A673 (cell line): ENCODE data around the gene SLC52A1. TPM values are rescaled to one million over a fixed set of nuclear protein-coding genes. Genes with fewer than 3 reads are reported as not detected.

Experiments
- BruUV-seq: library from RNA; stranded (reverse); fragments of 400-500 nt; replicated peaks from 2 replicates; lab custom pipeline; 2021; lab: Mats Ljungman, UMichigan
- CTCF ChIA-PET: fragments of 300-600 bp; sonication (Branson Sonifier 250); formaldehyde crosslinking; loops from one replicate; lab custom pipeline; 2022; ENCODE audit warnings: antibody characterized with exemption; lab: Charles Lee
- POLR2A ChIA-PET: fragments of 300-600 bp; sonication (Branson Sonifier 250); formaldehyde crosslinking; loops from one replicate; lab custom pipeline; 2022; ENCODE audit warnings: antibody characterized with exemption; ENCODE audit not compliant: low non-redundant PET; lab: Charles Lee
- DNase-seq: peaks from one replicate; pipeline ENCODE4 v3.0.0-alpha.2; 2015; ENCODE audit warnings: low spot score
- H3K27ac ChIP-seq: fragments of 200-600 bp; sonication (generic); 2 replicates; pipeline ENCODE4 v1.5.1; 2016; ENCODE audit warnings: mixed run types, low read depth, mild to moderate bottlenecking, mixed read lengths, antibody characterized with exemption, low read length; ENCODE audit not compliant: poor library complexity, severe bottlenecking
- H3K27me3 ChIP-seq: fragments of 200-600 bp; sonication (generic); replicated peaks from 2 replicates; pipeline ENCODE4 v1.6.1; 2017; ENCODE audit warnings: mixed run types, low read depth, mild to moderate bottlenecking, mixed read lengths, antibody characterized with exemption, low read length; ENCODE audit not compliant: insufficient read depth, poor library complexity
- H3K36me3 ChIP-seq: fragments of 200-600 bp; sonication (generic); 2 replicates; pipeline ENCODE4 v1.6.1; 2016; ENCODE audit warnings: mixed run types, mild to moderate bottlenecking, mixed read lengths, antibody characterized with exemption, low read length; ENCODE audit not compliant: insufficient read depth, poor library complexity, severe bottlenecking
- H3K4me1 ChIP-seq: fragments of 200-600 bp; sonication (generic); 2 replicates; pipeline ENCODE4 v1.6.1; 2017; ENCODE audit warnings: mixed run types, mild to moderate bottlenecking, mixed read lengths, antibody characterized with exemption, low read length; ENCODE audit not compliant: insufficient read depth, poor library complexity, severe bottlenecking
- H3K4me3 ChIP-seq: fragments of 200-600 bp; sonication (generic); 2 replicates; pipeline ENCODE4 v1.5.1; 2016; ENCODE audit warnings: low read depth, mixed run types, mild to moderate bottlenecking, mixed read lengths, low read length; ENCODE audit not compliant: poor library complexity, severe bottlenecking
- H3K9me3 ChIP-seq: fragments of 200-600 bp; sonication (generic); 2 replicates; pipeline ENCODE4 v1.6.1; 2016; ENCODE audit warnings: mixed run types, low read depth, mild to moderate bottlenecking, mixed read lengths, antibody characterized with exemption, low read length; ENCODE audit not compliant: poor library complexity, severe bottlenecking
- EZH2 ChIP-seq: fragments of 200-600 bp; sonication (generic); IDR thresholded peaks from 2 replicates; pipeline ENCODE4 v1.6.1; 2017; ENCODE audit warnings: borderline replicate concordance, low read depth, mild to moderate bottlenecking, mixed read lengths, antibody characterized with exemption, low read length; ENCODE audit not compliant: poor library complexity, severe bottlenecking
- intact Hi-C: fragments of 100-400 bp; cut with micrococcal nuclease; formaldehyde crosslinking; loops from one replicate; pipeline ENCODE4 v1.10.0; 2022; ENCODE audit not compliant: unreplicated experiment
- total RNA-seq: library from RNA; stranded (reverse); gene quantifications from 2 replicates; pipeline ENCODE4 v1.2.3, GENCODE V29; 2021
- TF ChIP-seq, protein P1 (sequence below): fragments of 300-800, 200-600 bp; sonication (generic); conservative IDR thresholded peaks from 2 replicates; pipeline ENCODE4 v1.5.1; 2017; ENCODE audit warnings: low read depth, mild to moderate bottlenecking, antibody characterized with exemption, low read length, moderate library complexity, mixed read lengths

Gene SLC52A1
- total RNA-seq, 1 experiment from 2014 or later = not detected

DNA sequence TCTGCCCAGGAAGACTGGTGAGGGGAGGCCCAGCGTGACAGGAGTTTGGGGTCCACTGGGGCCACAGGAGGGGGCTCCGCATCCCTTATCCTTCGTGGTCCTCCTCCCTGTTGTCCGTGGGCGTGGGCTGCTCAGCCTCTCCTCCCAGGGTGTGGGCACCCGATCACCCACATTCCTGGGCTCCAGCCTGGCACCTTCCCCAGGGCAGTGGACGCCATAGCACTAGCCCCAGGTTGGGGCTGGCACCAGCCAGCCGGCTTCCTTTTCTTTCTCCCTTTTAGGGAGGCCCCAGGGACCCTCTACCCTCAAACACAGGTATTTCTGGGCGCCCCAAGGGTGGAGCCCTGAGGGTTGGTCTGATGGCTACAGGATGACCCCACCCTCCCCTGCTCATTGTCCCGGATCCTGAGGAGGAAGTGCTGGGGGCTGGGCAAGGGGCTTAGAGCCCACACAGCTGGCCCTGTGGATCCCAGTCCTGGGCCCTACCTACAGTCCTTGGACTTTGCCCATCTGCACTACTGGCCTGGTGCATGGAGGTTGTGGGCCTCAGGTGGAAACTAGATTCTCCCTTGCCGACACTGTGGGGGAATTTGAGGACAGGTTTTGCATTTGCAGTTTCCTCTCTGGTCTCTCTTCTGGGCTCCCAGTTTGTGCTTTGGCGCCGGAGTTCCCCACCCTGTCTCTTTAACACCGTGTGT, 36.3 kb downstream of the SLC52A1 start:
- POLR2A ChIA-PET = no interaction called here

DNA sequence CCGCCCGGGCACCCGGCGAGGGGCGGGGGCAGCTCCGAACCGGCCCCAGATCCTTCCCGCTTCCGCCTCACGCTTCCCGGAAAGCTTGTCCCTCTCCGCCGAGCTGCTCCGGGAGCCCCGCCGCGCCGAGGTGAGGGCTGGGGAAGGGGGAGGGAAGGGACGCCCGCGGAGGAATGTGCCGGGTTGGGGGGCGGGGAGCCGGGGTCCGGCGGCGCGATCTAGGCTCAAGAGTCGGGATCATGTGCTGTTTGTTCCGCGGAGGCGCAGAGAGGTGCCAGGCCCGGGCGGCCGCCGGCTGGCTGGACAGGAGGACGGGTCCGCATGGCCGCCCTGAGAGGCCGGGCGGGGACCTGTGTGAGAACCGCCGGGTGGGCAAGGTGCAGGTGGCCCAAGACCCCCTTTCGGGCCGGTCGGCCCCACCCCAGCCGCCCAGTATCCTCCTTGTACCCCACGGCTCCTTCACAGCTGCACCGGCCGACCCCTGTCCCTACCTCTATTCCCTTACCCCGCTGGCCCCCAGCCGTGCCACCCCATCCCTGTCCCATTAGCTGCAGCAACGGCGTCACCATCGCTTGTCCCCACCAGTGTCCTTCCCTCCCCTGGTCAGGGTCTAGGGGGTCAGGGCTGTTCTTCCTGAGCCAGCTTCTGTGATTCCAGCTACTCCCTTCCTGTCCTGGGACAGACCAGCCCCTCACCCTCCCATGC, 37.0 kb downstream of the SLC52A1 start:
- Histone ChIP-seq H3K9me3 (no peaks in the 10 kb centered on the region), H3K27me3 (no peaks in the 10 kb centered on the region), H3K27ac (peak overlapping the region; percentile 92), H3K4me3 (peak overlapping the region; percentile 93), H3K36me3 (no peaks in the 10 kb centered on the region), H3K4me1 (peaks cover 28% of the 10 kb centered on the region)
- no TSS peak for BruUV-seq
- TF ChIP-seq EZH2 = no peak
- TF ChIP-seq, protein P1, sequence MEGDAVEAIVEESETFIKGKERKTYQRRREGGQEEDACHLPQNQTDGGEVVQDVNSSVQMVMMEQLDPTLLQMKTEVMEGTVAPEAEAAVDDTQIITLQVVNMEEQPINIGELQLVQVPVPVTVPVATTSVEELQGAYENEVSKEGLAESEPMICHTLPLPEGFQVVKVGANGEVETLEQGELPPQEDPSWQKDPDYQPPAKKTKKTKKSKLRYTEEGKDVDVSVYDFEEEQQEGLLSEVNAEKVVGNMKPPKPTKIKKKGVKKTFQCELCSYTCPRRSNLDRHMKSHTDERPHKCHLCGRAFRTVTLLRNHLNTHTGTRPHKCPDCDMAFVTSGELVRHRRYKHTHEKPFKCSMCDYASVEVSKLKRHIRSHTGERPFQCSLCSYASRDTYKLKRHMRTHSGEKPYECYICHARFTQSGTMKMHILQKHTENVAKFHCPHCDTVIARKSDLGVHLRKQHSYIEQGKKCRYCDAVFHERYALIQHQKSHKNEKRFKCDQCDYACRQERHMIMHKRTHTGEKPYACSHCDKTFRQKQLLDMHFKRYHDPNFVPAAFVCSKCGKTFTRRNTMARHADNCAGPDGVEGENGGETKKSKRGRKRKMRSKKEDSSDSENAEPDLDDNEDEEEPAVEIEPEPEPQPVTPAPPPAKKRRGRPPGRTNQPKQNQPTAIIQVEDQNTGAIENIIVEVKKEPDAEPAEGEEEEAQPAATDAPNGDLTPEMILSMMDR = no peak
- POLR2A ChIA-PET = interaction anchor here (0.5 kb wide), 1 partner anchor 201 kb away, joined by 4 read pairs; no protein-coding TSS in a partner anchor
- DNase-seq = no peak
- CTCF ChIA-PET = interaction anchor here (0.6 kb wide), 1 partner anchor 36 kb away, joined by 7 read pairs; no protein-coding TSS in a partner anchor
- intact Hi-C loops = no loop called here

More for the DNA sequence above, 36.3 kb downstream of the SLC52A1 start:
- H3K36me3 ChIP-seq = peaks cover 6% of the 10 kb centered on the region
- TF ChIP-seq, protein P1 = no peak
- no peak for TF ChIP-seq EZH2
- H3K4me1 ChIP-seq = peaks cover 28% of the 10 kb centered on the region
- peak overlapping the region; percentile 92 for H3K27ac ChIP-seq
- H3K9me3 ChIP-seq = no peaks in the 10 kb centered on the region
- BruUV-seq = no TSS peak
- H3K27me3 ChIP-seq = no peaks in the 10 kb centered on the region
- H3K4me3 ChIP-seq = peak overlapping the region; percentile 93
- no peak for DNase-seq
- intact Hi-C loops = no loop called here
- CTCF ChIA-PET = no interaction called here

DNA sequence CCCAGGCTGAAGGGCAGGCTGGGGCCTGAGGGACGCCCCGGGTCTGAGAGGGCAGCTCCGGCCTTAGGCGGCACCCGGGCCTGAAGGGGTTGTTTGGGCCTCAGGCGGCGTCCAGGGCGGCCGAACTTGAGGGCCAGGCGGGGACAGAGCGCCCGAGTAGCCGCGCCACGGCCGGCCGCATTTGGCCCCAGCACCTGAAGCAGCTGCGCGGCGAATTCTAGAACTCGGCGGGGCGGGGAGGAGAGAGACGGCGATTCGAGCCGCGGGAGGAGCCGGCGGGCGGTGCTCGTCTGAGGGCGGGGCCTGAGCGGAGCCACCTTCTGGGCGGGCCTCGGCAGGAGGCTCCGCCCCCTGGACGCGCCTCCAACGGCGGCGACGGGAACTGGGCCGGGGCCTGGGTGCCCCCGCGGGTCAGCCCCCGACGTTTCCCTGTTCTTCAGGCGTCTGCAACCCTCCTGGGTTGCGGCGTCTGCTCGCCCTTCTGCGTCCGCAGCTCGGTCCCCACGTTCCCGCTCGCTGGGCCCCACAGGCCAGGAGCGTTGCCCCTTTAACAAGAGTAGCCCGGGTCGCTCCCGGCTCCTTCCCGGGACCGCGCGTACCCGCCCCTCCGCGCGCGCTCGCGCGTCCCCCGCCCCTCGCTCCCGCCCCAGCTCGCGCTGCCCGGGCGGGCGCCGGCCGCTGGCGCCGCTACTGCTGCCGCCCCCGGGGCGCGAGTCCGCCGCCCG, 37.8 kb downstream of the SLC52A1 start, which contains the start of the genes INCA1 and KIF1C:
Gene INCA1 (minus strand): TSS at position 221 of the 725 bp plus-strand sequence. CDS start 3,085 bp downstream, outside the sequence.
Gene KIF1C (plus strand): TSS at position 649 of the 725 bp plus-strand sequence. CDS start 2,297 bp downstream, outside the sequence.
- intact Hi-C loops = no loop called here
- Histone ChIP-seq H3K4me1 (peaks cover 28% of the 10 kb centered on the region), H3K27ac (peak within 1 kb of the TSS; percentile 92), H3K4me3 (peak within 1 kb of the TSS; percentile 93), H3K9me3 (no peaks in the 10 kb centered on the region), H3K27me3 (no peaks in the 10 kb centered on the region), H3K36me3 (no peaks in the 10 kb centered on the region)
- TF ChIP-seq, protein P1 = no peak
- TF ChIP-seq EZH2 = no peak
- peak; percentile 92 for DNase-seq
- ChIA-PET POLR2A (interaction anchor here (0.5 to 0.6 kb wide), 2 partner anchors 12 to 201 kb away, joined by 3 to 4 read pairs; no protein-coding TSS in a partner anchor), CTCF (interaction anchor here (0.6 kb wide), 1 partner anchor 37 kb away, joined by 7 read pairs; no protein-coding TSS in a partner anchor)
- no TSS peak for BruUV-seq
